PC-3 (cell line): Measurements from ENCODE around the gene CPA1.

Experiments used
- CTCF ChIP-seq: fragments of 300-600 bp; sonication (generic); conservative IDR thresholded peaks from 2 replicates; pipeline ENCODE4 v1.5.1; 2017; ENCODE audit warnings: antibody characterized with exemption, low read depth, mild to moderate bottlenecking, low read length
- EZH2 ChIP-seq: fragments of 300-600 bp; sonication (generic); IDR thresholded peaks from one replicate; pipeline ENCODE4 v1.6.1; 2017; ENCODE audit warnings: antibody characterized with exemption, mild to moderate bottlenecking, low read length; ENCODE audit not compliant: unreplicated experiment
- EZH2phosphoT487 ChIP-seq: fragments of 300-600 bp; sonication (generic); IDR thresholded peaks from 2 replicates; pipeline ENCODE4 v1.6.1; 2018; ENCODE audit warnings: mild to moderate bottlenecking, antibody characterized with exemption, low read length, borderline replicate concordance

GRCh38 chr7:130394421-130395195 is 14.3 kb downstream of the CPA1 start:
- TF ChIP-seq EZH2: no peak
- no peak for TF ChIP-seq CTCF
- no peak for TF ChIP-seq EZH2phosphoT487
